GM18858 (cell line): ENCODE measurements around the gene PPP1R13L.

ENCODE experiments used
- ATAC-seq: cut with Tn5 transposase; IDR thresholded peaks from one replicate; pipeline ENCODE4 v1.9.1; 2021; ENCODE audit not compliant: unreplicated experiment

The PPP1R13L gene

DNA sequence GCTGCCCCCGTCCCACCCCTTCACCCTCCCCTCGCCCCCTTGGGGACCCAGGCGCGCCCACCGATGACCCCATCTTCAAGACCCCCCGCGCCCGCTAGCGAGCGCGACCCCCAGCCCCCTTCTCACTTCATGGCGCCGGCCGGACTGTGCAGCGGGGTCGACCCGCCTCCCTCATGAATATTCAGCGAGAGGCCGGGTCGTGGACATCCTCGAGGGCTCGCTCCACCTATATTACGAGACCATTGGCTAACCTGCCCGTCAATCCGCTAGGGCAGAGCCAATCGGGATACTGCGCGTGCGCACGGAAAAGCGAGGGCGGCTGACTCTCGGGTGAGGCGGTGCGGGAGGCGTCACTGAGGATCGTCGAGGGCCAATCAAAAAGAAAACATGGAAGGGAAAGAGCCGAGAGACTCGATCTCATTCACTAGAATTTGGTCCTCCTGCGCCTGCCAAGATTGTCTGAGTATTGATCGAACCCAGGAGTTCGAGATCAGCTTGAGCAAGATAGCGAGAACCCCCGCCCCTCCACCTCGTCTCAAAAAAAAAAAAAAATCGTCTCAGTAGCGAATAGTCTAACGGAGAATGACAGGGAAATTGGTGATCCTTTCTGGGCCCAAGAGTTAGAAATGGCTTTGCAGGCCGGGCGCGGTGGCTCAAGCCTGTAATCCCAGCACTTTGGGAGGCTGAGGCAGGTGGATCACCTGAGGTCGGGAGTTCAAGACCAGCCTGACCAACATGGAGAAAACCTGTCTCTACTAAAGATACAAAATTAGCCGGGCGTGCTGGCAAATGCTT is 34.3 kb downstream of the PPP1R13L start, which contains the start of gene ERCC2:
ERCC2 (minus strand) TSS at position 164 of the 795 bp plus-strand sequence; CDS start at position 131, 33 bp downstream.
- peak; percentile 75 for ATAC-seq

GRCh38 chr19:45368737-45369340 is 36.0 kb downstream of the PPP1R13L start:
- no peak for ATAC-seq

DNA sequence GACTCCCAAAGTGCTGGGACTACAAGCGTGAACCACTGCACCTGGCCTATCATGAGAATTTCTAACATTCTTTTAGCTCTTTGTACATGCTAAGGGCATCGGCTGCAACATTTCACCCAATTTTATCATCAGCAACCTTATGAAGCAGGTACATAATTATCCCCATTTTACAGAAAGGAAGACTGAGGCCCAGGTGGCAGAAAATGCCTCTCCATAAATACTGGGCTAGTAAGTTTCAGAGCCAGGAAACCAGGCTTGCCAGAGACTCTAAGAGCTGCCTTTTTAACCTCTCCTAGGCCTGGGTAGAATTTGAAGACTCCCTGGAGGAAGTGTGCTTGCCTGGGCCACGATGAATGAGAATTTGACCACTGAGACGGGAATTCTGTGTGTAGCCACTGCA is 36.7 kb downstream of the PPP1R13L start:
- no peak for ATAC-seq

- no peak for ATAC-seq
Measured at GRCh38 chr19:45364696-45365095, 40.2 kb downstream of the PPP1R13L start.

DNA sequence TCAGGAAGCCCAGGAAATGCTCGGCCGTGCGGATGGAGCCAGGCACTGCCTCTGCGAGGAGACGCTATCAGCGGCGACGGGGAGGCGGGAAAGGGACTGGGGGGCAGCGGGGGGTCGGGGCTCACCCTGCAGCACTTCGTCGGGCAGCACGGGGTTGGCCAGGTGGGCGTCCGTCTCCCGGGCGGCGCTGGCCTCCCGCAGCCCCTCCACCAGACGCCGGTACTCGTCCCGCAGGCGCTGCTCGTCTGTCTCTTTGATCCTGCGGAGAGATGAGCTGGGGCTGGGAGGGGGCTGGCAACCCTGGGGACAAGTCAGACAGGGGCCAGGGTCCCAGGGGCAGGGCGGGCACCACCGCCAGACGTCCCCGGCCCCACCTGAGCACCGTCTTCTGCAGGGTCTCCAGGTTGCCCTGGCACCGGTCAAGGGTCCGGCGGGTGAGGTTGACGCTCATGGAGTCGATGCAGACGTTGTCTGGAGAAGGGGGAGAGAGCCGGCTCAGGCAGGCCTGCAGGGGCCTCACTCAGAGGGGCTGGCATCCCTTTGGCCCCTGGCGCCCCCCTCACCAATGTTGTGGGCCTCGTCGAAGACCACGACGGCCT is 40.9 kb downstream of the PPP1R13L start:
- no peak for ATAC-seq

DNA sequence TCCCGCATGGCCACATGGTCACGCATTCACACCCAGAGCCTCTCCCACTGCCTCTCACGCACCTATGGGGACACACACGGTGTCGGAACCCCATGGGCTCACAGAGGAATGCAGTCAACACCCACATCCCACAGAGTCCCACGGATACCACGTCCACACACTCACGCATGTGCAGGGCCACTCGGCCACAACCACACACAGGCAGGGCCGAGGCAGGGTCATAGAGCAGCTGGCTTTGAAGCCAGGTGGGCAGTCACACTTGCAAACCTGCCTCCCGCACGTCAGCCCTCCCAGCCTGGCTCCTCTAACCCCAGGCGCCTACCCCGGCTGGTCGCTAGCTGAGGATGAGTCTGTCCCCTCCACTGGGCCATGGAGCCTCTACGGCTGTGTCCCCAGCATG is 42.6 kb downstream of the PPP1R13L start:
- ATAC-seq = no peak

- no peak for ATAC-seq
Measured at GRCh38 chr19:45361608-45362007, 43.3 kb downstream of the PPP1R13L start.

DNA sequence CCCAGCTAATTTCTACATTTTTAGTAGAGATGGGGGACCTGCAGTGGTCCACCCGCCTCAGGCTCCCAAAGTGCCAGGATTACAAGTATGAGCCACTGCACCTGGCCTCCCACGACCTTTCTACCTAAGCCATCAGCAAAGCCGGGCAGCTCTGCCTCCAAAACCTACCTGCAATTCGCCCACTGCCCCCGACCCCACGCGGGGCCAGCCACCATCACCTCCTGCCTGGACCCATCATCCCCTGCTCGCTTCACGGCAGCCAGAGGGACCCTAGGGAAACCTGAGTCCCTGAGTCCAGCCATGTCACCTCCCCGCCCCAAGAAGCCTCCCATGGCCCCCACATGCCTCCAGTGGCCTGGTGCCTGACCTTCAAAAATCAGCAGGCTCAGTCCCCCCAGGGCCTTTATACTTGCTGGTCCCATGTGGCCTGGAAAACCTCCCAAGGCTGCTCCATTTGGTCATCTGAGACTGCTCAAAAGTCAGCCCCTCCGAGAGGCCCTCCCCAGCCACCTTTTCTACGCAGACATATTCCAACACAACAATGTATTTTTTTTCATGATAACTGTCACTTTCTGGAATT is 46.6 kb downstream of the PPP1R13L start:
- no peak for ATAC-seq

DNA sequence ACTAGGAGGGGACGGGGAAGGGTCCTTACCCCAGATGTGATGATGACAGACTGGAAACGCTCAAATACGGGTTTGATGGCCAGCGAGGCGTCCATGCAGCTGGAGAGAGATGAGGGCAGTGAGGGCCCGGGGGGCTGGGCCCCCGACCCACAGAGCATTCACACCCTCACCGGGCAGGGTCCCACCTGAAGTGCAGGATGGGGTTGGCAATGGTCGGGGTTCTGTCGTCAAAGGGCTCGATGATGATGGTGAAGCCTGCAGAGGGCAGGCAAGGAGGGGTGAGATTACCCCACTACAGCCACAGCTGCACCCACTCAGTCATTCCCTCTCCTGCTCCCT is 47.5 kb downstream of the PPP1R13L start:
- no peak for ATAC-seq

- no peak for ATAC-seq
Measured at GRCh38 chr19:45356760-45357444, 48.0 kb downstream of the PPP1R13L start.

DNA sequence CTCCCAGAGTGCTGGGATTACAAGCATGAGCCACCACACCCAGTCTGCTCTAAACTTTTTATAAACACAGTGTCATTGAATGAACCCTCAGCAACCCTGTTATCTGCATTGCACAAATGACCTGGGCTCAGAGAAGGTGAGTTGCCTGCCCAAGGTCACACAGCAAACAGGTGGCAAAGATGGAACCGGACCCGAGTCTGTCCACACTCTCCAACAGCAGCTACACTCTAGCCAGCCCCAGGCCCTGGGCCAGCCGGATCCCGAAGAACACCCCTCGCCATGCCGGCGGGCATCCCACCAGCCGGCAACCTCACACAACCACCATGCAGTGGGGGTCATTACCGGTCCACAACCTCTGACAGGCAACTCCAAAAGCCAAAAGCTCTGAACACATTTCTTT is 49.0 kb downstream of the PPP1R13L start:
- no peak for ATAC-seq

DNA sequence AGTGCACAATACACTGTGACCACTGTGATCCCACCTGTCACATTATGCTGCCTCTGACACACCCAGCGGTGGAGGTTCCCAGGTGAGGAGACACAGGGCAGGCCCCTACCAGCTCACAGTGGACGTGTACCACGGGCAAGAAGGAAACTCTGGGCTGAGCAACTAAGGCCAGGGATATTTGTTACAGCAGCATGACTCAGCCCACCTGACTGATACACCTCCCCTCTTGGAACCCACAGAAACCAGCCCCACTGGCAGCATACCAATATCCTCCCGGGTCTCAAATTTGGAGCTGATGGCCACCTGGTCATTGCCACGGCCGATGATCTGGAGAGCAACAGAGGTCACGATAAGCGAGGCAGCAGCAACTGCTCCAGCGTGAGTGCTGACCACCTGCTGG is 49.5 kb downstream of the PPP1R13L start:
- no peak for ATAC-seq

DNA sequence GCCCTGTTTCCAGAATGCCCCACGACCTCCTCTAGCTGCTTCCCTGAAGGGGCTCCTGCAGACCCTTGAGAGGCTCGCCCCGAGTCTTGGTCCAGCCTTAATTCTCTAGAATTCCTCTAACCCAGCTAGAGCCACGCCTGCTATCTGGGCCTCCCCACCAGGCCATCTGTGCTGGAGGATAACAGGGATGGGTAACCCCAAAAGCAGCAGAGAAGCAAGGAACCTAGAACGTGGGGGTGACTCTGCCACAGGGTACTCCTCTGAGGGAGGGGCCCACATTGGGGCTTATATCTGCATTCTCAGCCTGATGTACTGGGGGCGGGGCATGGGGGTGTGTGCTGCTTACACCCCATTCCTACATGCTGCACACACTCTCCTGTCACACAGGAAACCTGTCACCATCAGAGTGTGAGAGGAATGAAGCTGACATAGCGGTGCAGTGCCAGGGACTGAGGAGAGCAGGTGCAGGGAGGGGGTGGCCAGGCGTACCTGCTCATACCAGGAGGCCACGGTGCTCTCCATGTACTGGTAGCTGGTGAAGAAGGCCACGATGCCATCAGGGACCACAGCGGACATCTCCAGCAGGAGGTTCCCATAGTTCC is 50.5 kb downstream of the PPP1R13L start:
- no peak for ATAC-seq

DNA sequence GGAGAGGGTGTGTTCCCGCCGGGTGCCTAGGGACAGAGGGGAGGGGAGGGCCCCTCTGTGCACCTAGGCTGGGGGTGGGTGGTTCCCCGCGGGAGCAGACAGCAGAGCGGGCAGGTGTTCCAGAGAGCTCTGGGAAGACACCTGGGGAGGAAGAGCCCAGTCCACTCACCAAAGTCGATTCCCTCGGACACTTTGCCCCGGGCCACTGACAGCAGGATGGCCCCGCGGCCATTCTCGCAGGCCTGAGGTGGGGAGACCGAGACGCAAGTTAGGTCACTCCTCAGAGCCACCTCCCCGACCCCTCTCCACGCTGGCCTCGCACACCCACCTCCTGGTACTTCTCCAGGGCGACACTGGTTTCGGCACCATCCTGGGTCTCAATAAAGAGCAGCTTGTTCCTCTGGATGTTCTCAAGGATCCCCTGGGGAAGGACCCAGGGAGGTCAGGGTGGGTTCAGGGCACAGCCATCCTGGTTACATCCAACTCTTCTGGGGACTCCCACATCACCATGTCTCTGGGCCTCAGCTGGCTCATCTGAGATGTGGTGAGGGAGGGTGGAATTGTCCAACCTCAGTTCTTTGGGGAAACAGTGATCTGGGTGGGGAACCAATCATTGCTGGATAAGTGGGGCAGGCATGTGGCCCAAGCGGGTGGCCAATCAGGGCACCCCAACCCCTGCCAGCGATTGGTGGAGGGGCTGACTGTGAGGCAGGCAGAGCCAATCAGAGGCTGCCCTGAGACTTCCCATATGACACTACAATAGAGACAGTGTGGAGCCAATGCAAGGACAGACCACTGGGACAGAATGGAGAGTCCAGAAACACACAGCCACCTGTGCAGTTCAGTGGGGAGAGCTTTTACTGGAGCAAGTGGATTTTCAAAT is 51.7 kb downstream of the PPP1R13L start:
- ATAC-seq = no peak

DNA sequence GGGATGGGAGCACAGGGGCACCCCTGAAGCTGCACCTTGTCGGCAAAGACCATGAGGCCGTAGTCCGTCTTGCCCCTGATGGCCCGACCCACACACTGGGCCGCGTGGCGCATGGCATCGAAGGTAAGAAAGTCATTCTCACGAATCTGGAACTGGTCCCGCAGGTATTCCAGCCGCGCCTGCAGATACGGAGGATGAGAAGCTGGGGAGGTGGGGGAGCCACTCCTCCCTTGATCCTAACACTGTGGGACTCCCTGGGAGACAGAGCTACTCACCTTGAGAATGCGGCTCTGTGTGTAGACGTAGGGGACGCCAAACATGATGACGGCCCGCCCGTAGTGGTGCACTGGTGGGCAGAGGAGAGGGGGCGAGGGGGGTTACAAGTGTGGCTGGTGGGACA is 52.4 kb downstream of the PPP1R13L start:
- ATAC-seq = no peak

- no peak for ATAC-seq
Measured at GRCh38 chr19:45352062-45352461, 52.8 kb downstream of the PPP1R13L start.

- ATAC-seq = no peak
Measured at GRCh38 chr19:45351401-45351952, 53.4 kb downstream of the PPP1R13L start.

GRCh38 chr19:45350477-45351058 is 54.3 kb downstream of the PPP1R13L start:
- no peak for ATAC-seq

DNA sequence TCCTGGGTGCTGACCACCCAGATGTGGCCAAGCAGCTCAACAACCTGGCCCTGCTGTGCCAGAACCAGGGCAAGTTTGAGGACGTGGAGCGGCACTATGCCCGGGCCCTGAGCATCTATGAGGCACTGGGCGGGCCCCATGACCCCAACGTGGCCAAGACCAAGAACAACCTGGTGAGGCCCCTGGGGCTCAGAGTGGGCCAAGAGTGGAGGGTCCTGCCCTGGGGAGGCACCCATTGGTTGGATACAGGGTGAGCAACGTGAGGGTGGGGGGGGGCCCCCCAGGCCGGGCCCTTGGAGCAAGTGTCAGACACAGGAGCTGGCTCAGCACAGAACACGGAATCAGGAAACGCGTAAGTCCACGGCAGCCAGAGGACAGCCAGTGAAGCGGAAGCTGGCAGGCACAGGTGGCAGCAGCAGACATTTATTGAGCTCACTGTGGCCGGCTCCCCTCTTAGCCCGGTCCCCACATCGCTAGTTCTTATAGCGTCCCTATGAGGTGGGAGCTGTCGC is 55.4 kb downstream of the PPP1R13L start:
- no peak for ATAC-seq
